Effector CD8-positive, alpha-beta T cell (primary cell): ENCODE data around the gene DNAJC2.
"Not testable (repeated sequence)": the region's sequence is repeated elsewhere in the genome, so short reads cannot be mapped to it uniquely, and the experiment has no call there.

ENCODE experiments used
- DNase-seq: peaks from one replicate; lab custom pipeline; 2025; lab: John Stamatoyannopoulos, UW

The DNAJC2 gene

DNA sequence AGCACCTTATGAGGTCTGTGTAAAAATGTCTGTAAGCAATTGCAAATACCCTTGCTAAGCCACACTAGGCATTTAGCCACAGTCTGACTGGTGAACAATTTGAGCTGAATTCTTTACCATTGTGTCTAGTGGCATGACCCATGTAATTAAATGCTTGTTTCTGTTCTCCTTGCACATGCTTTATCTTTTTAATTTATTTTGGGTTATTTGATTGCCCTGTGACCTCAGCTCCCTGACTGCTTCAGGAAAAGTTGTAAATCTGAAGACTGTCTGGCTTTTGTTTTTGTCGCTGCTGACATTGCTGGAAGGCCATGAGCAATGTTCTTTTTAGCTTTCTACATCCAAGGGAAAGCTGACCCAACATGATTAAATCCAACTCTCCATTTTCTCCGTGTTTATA is 78.3 kb downstream of the DNAJC2 start:
- DNase-seq = not testable (repeated sequence)

- not testable (repeated sequence) for DNase-seq
Observed at GRCh38 chr7:103264054-103264453, 80.5 kb downstream of the DNAJC2 start.
